K562 (cell line): ENCODE measurements around the gene ZNF736. TPM values are rescaled to one million over a fixed set of nuclear protein-coding genes. Genes with fewer than 3 reads are reported as not detected.
A peak's percentile ranks its signal among the peaks of the same experiment; 100 is the strongest.

ENCODE experiments used
- ARID2 ChIP-seq: fragments of 450-650 bp; IDR thresholded peaks from 2 replicates; pipeline ENCODE4 v1.6.1; 2017; ENCODE audit warnings: antibody characterized with exemption, mild to moderate bottlenecking
- ELF1 ChIP-seq: fragments of 200-800 bp; sonication (Bioruptor generic); IDR thresholded peaks from 2 replicates; pipeline ENCODE4 v1.6.1; 2016; ENCODE audit warnings: missing genetic modification characterization, missing compliant biosample characterization
- EWSR1 ChIP-seq: fragments of 450-650 bp; IDR thresholded peaks from 2 replicates; pipeline ENCODE4 v1.6.1; 2018; ENCODE audit warnings: borderline replicate concordance, mild to moderate bottlenecking, low read depth, moderate library complexity; ENCODE audit not compliant: partially characterized antibody
- GABPB1 ChIP-seq: sonication (generic); formaldehyde crosslinking; IDR thresholded peaks from 2 replicates; pipeline ENCODE4 v1.8.0; 2022; ENCODE audit warnings: mild to moderate bottlenecking, missing genetic modification reagents
- MXI1 ChIP-seq: IDR thresholded peaks from 2 replicates; pipeline ENCODE4 v1.6.1; 2011; ENCODE audit warnings: low read depth, mild to moderate bottlenecking, improper control_type of control experiment, low read length
- NR2C2 ChIP-seq, 2 experiments: fragments of 200-800 bp in 1 of 2; sonication (Bioruptor generic) in 1 of 2; sonication (generic) in 1 of 2; formaldehyde crosslinking in 1 of 2; IDR thresholded peaks; 2 replicates each; pipeline versions ENCODE4 v1.6.1 to v1.8.0; 2016 to 2022; ENCODE audit warnings: mild to moderate bottlenecking in 1 of 2, missing compliant biosample characterization in 1 of 2, missing genetic modification characterization in 1 of 2, missing genetic modification reagents in 1 of 2
- PRPF4 ChIP-seq: fragments of 200-400 bp; formaldehyde crosslinking; IDR thresholded peaks from one replicate; pipeline ENCODE4 v1.6.1; 2017; ENCODE audit warnings: low read length, low read depth, mild to moderate bottlenecking; ENCODE audit not compliant: insufficient read depth, poor library complexity, severe bottlenecking
- PTBP1 ChIP-seq: fragments of 200-400 bp; formaldehyde crosslinking; IDR thresholded peaks from 2 replicates; pipeline ENCODE4 v1.6.1; 2017; ENCODE audit warnings: low read depth, low read length
- RBBP5 ChIP-seq: fragments of 200-600 bp; sonication (generic); IDR thresholded peaks from 2 replicates; pipeline ENCODE4 v1.6.1; 2012; ENCODE audit warnings: borderline replicate concordance, mild to moderate bottlenecking, low read length, control low read depth, inconsistent platforms; ENCODE audit not compliant: insufficient read depth, poor library complexity, severe bottlenecking
- SAFB2 ChIP-seq: fragments of 200-400 bp; formaldehyde crosslinking; IDR thresholded peaks from 2 replicates; pipeline ENCODE4 v1.6.1; 2018; ENCODE audit warnings: borderline replicate concordance, low read length, low read depth, moderate library complexity; ENCODE audit not compliant: severe bottlenecking
- TAF1 ChIP-seq: IDR thresholded peaks from 2 replicates; pipeline ENCODE4 v1.6.1; 2011; ENCODE audit warnings: mild to moderate bottlenecking, low read length, moderate library complexity; ENCODE audit not compliant: insufficient read depth, control insufficient read depth, severe bottlenecking; ENCODE audit errors: extremely low read depth
- TCF7L2 ChIP-seq: fragments of 150-350 bp; IDR thresholded peaks from 2 replicates; pipeline ENCODE4 v1.6.1; 2016; ENCODE audit warnings: low read depth, mild to moderate bottlenecking, low read length, moderate library complexity
- THRAP3 ChIP-seq: fragments of 450-650 bp; IDR thresholded peaks from 2 replicates; pipeline ENCODE4 v1.6.1; 2016; ENCODE audit warnings: mild to moderate bottlenecking, inconsistent platforms, borderline replicate concordance
- ZNF146 ChIP-seq: IDR thresholded peaks from one replicate; pipeline ENCODE4 v1.6.1; 2018; ENCODE audit warnings: missing compliant biosample characterization; ENCODE audit not compliant: unreplicated experiment
- ZNF444 ChIP-seq: fragments of 250-450 bp; sonication (Bioruptor Pico); IDR thresholded peaks from 2 replicates; pipeline ENCODE4 v1.4.0; 2020; ENCODE audit warnings: mild to moderate bottlenecking, moderate library complexity
- ZZZ3 ChIP-seq: fragments of 450-650 bp; IDR thresholded peaks from 2 replicates; pipeline ENCODE4 v1.6.1; 2016; ENCODE audit warnings: antibody characterized with exemption, mild to moderate bottlenecking, moderate library complexity
- polyA plus RNA-seq, 8 experiments: library from polyadenylated mRNA; depleted of rRNA in 4 of 8; stranded (reverse) in 5 of 8; unstranded in 3 of 8; fragments of >200 nt; fragmentation: Nextera tagmentation in 2 of 8; fragmentation: Illumina TruSeq in 1 of 8; extraction: Ambion mirVana in 2 of 8; extraction: Trizol in 1 of 8; gene quantifications; 2 replicates each; pipeline versions ENCODE4 v1.2.1 to v1.2.3, GENCODE V29; 2011 to 2014; ENCODE audit warnings: inconsistent platforms in 1 of 8, missing spikeins in 1 of 8
- total RNA-seq, 7 experiments: library from RNA; depleted of rRNA in 6 of 7; stranded (reverse); fragments of >200 nt in 6 of 7; fragmentation: Illumina TruSeq in 2 of 7; extraction: Trizol in 2 of 7; gene quantifications; 2 replicates each; pipeline versions ENCODE4 v1.2.1 to v1.2.3, GENCODE V29; 2011 to 2021; ENCODE audit warnings: low replicate concordance in 1 of 7
- TF ChIP-seq, protein P1 (sequence below): fragments of 200-800 bp; sonication (Bioruptor generic); IDR thresholded peaks from 2 replicates; pipeline ENCODE4 v1.6.1; 2017; ENCODE audit warnings: missing genetic modification characterization, missing compliant biosample characterization
- TF ChIP-seq, protein P2 (sequence below), 3 experiments: IDR thresholded peaks in 2 of 3; conservative IDR thresholded peaks in 1 of 3; 2 replicates each; pipeline ENCODE4 v1.5.1; 2011 to 2012; ENCODE audit warnings: low read length in 3 of 3, mild to moderate bottlenecking in 3 of 3, control low read depth in 2 of 3, improper control_type of control experiment in 1 of 3, inconsistent platforms in 1 of 3, low read depth in 1 of 3, mixed read lengths in 1 of 3, moderate library complexity in 1 of 3; ENCODE audit not compliant: insufficient read depth in 2 of 3
- TF ChIP-seq, protein P3 (sequence below): fragments of 250-450 bp; sonication (Bioruptor Pico); IDR thresholded peaks from 2 replicates; pipeline ENCODE4 v1.8.0; 2021; ENCODE audit warnings: moderate library complexity, mild to moderate bottlenecking, inconsistent platforms
- TF ChIP-seq, protein P4 (sequence below): fragments of 450-650 bp; formaldehyde crosslinking; IDR thresholded peaks from 2 replicates; pipeline ENCODE4 v1.4.0; 2022; ENCODE audit warnings: mild to moderate bottlenecking, moderate library complexity

Gene ZNF736
- total and polyA plus RNA-seq, 9 of the 15 experiments (the other 6 are each of a cell fraction or from before 2014, with no cell fraction given): 2.7 to 15.6 (median 7.6) TPM

DNA sequence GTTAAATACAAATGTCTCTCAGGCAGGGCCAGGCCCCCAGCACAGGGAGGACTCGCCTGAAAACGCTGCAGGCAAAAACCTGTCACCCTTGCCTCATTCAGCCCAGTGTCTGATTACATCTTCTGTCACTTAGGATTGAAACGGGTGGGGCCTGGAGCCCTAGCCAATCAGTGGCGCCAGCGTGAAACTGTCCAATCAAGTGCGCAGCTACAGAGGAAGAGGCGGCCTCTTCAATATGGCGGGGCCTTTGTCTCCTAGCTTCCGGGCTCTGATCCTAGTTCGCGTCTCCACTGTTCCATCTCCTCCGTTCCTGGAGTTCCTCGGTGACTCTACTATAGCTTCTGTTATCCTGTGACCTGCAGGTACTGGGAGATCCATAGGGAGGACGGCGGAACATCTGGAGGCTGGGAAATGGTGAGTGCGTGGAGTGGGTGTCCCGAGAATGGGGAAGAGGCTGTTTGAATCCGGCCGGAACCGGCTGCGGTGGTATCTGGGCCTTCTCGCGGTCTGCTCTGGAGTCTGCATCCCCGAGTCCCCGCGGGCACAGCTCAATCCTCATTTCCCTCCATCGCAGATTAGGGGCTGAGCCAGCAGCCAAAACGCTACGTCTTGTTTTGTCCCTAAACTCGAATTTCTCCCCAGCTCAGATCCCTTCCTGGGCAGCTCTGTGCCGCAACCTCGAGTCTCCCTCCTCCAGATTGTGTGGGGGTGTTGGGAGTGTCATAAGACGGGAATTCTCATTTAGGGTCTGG lies at the start of gene ZNF736 (continued):
- TF ChIP-seq NR2C2 (CRISPR knock-in tag; IDR thresholded peaks at IDR 0.05) (no peak), NR2C2 (tag; IDR thresholded peaks at IDR 0.05) (no peak), ELF1 (tag) (peak; percentile 41), THRAP3 (no peak), PTBP1 (no peak), SAFB2 (no peak), ZNF444 (CRISPR knock-in tag) (peak; percentile 8; the same call in 1 of the 2 replicates), ARID2 (no peak), TCF7L2 (no peak), TAF1 (peak; percentile 72), RBBP5 (peak; percentile 58), ZNF146 (CRISPR knock-in tag) (no peak), PRPF4 (no peak), MXI1 (no peak), EWSR1 (no peak), GABPB1 (CRISPR knock-in tag) (peak; percentile 78), ZZZ3 (no peak)
- TF ChIP-seq, protein P1, sequence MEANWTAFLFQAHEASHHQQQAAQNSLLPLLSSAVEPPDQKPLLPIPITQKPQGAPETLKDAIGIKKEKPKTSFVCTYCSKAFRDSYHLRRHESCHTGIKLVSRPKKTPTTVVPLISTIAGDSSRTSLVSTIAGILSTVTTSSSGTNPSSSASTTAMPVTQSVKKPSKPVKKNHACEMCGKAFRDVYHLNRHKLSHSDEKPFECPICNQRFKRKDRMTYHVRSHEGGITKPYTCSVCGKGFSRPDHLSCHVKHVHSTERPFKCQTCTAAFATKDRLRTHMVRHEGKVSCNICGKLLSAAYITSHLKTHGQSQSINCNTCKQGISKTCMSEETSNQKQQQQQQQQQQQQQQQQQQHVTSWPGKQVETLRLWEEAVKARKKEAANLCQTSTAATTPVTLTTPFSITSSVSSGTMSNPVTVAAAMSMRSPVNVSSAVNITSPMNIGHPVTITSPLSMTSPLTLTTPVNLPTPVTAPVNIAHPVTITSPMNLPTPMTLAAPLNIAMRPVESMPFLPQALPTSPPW (CRISPR knock-in tag): peak; percentile 58
- TF ChIP-seq, protein P2, sequence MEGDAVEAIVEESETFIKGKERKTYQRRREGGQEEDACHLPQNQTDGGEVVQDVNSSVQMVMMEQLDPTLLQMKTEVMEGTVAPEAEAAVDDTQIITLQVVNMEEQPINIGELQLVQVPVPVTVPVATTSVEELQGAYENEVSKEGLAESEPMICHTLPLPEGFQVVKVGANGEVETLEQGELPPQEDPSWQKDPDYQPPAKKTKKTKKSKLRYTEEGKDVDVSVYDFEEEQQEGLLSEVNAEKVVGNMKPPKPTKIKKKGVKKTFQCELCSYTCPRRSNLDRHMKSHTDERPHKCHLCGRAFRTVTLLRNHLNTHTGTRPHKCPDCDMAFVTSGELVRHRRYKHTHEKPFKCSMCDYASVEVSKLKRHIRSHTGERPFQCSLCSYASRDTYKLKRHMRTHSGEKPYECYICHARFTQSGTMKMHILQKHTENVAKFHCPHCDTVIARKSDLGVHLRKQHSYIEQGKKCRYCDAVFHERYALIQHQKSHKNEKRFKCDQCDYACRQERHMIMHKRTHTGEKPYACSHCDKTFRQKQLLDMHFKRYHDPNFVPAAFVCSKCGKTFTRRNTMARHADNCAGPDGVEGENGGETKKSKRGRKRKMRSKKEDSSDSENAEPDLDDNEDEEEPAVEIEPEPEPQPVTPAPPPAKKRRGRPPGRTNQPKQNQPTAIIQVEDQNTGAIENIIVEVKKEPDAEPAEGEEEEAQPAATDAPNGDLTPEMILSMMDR (IDR thresholded peaks at IDR 0.05 in 2 of 3, conservative IDR thresholded peaks at IDR 0.05 in 1 of 3; ENCODE audit: insufficient read depth in 2 of 3, low read depth in 1 of 3, low read length in 3 of 3): no peak
- TF ChIP-seq, protein P3, sequence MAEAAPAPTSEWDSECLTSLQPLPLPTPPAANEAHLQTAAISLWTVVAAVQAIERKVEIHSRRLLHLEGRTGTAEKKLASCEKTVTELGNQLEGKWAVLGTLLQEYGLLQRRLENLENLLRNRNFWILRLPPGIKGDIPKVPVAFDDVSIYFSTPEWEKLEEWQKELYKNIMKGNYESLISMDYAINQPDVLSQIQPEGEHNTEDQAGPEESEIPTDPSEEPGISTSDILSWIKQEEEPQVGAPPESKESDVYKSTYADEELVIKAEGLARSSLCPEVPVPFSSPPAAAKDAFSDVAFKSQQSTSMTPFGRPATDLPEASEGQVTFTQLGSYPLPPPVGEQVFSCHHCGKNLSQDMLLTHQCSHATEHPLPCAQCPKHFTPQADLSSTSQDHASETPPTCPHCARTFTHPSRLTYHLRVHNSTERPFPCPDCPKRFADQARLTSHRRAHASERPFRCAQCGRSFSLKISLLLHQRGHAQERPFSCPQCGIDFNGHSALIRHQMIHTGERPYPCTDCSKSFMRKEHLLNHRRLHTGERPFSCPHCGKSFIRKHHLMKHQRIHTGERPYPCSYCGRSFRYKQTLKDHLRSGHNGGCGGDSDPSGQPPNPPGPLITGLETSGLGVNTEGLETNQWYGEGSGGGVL (CRISPR knock-in tag): no peak
- TF ChIP-seq, protein P4, sequence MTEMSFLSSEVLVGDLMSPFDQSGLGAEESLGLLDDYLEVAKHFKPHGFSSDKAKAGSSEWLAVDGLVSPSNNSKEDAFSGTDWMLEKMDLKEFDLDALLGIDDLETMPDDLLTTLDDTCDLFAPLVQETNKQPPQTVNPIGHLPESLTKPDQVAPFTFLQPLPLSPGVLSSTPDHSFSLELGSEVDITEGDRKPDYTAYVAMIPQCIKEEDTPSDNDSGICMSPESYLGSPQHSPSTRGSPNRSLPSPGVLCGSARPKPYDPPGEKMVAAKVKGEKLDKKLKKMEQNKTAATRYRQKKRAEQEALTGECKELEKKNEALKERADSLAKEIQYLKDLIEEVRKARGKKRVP (CRISPR knock-in tag): no peak
